ENCODE measurements around the gene PCBP1.
"Not testable (repeated sequence)": the region's sequence is repeated elsewhere in the genome, so short reads cannot be mapped to it uniquely, and the experiment has no call there.

Gene PCBP1

GRCh38 chr2:70045405-70045804 lies 41.9 kb upstream of the PCBP1 start:
- TF ChIP-seq CTCF (IDR thresholded peaks at IDR 0.05; ENCODE audit: borderline replicate concordance, insufficient read depth, low read depth, low read length), result no peak
- no peak overlapping the region for H3K4me3 ChIP-seq (ENCODE audit: low read depth, low read length)

DNA sequence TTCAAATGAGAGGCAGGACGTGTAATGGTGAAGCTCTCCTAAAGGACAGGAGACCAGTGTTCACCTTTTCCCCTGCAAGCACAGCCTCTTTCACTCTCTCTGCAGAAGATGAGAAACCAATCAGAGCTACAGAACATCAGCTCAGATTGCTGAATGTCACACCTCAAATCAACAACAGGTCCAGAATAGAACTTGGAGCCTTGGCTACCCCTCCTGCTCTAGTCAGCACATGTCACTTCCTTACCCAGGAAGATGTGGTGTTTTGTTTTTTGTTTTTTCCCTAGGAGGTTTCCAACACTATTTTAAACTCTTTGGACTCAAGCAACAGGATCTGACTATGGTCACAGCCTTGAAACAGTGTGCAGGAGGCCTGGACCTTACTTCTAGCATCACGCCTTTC lies 41.3 kb upstream of the PCBP1 start:
- no peak for TF ChIP-seq CTCF (IDR thresholded peaks at IDR 0.05; ENCODE audit: borderline replicate concordance, insufficient read depth, low read depth, low read length)
- no peak overlapping the region for H3K4me3 ChIP-seq (ENCODE audit: low read depth, low read length)

GRCh38 chr2:70046534-70046933 lies 40.7 kb upstream of the PCBP1 start:
- H3K4me3 ChIP-seq (ENCODE audit: low read depth, low read length), result no peak overlapping the region
- TF ChIP-seq CTCF (IDR thresholded peaks at IDR 0.05; ENCODE audit: borderline replicate concordance, insufficient read depth, low read depth, low read length), result no peak

DNA sequence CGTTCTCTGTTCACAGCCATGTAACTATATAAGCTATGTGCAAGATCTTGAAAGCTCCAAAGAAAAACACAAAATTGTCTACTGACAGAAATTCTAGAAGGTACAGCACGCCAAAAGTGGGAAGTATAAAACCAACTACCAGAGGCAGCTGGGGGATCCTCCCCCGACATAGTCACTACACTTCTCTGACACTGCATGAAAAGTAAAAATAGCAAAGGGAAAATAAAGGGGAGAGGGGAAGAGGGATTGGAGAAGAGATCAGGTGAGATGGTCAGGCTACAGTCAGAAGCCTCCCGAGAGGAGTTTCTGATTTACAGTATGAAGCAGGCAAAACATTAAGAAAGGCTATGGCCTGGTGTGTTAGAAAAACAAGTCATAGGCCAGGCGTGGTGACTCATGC lies 39.8 kb upstream of the PCBP1 start:
- H3K4me3 ChIP-seq (ENCODE audit: low read depth, low read length), result no peak overlapping the region
- TF ChIP-seq CTCF (IDR thresholded peaks at IDR 0.05; ENCODE audit: borderline replicate concordance, insufficient read depth, low read depth, low read length), result no peak

DNA sequence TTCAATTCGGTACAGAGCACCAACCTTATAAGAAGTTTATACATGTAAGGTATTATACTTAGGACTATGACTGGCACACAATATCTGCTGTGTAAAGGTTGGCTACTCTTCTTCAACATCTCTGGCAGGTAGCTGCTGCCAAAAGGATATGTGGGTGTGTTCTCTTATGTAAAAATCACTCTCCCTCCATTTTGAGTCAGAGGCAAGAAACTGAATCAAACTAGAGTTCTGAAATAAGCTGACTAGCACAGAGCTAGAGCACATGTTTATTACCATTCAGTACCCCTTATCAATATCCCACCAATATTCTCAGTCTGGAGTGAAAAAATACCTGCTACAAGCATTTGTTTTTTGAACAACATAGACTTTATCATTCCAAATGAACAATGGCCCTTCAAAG lies 38.0 kb upstream of the PCBP1 start:
- H3K4me3 ChIP-seq (ENCODE audit: low read depth, low read length), result no peak overlapping the region
- TF ChIP-seq CTCF (IDR thresholded peaks at IDR 0.05; ENCODE audit: borderline replicate concordance, insufficient read depth, low read depth, low read length), result no peak

- H3K4me3 ChIP-seq (ENCODE audit: low read depth, low read length), result no peak overlapping the region
- TF ChIP-seq CTCF (IDR thresholded peaks at IDR 0.05; ENCODE audit: borderline replicate concordance, insufficient read depth, low read depth, low read length), result no peak
These were observed 36.4 kb upstream of the PCBP1 start for GRCh38 chr2:70050631-70051425.

GRCh38 chr2:70055259-70055658 lies 32.0 kb upstream of the PCBP1 start:
- H3K4me3 ChIP-seq (ENCODE audit: low read depth, low read length), result not testable (repeated sequence)
